ENCODE measurements around the gene NR3C1. TPM values are rescaled to one million over a fixed set of nuclear protein-coding genes. Genes with fewer than 3 reads are reported as not detected.

Gene NR3C1
- total RNA-seq, 1 donor from 2014 or later = 47.8 TPM

- Mint-ChIP-seq H3K4me3 (ENCODE audit: unreplicated experiment) (no peak overlapping the region), H3K9me3 (ENCODE audit: unreplicated experiment) (no peaks in the 10 kb centered on the region), H3K27me3 (ENCODE audit: unreplicated experiment) (no peaks in the 10 kb centered on the region), H3K4me1 (ENCODE audit: unreplicated experiment) (peaks cover 44% of the 10 kb centered on the region), H3K27ac (ENCODE audit: unreplicated experiment) (no peak overlapping the region), H3K36me3 (ENCODE audit: unreplicated experiment) (peaks cover 17% of the 10 kb centered on the region)
- no peak for DNase-seq (ENCODE audit: extremely low spot score, unreplicated experiment)
- no peak for TF ChIP-seq CTCF (IDR thresholded peaks at IDR 0.05)
Observed at GRCh38 chr5:143315929-143316328, 87.6 kb downstream of the NR3C1 start.

GRCh38 chr5:143315214-143315613, 88.3 kb downstream of the NR3C1 start:
- H3K27ac Mint-ChIP-seq (ENCODE audit: unreplicated experiment) = no peak overlapping the region
- no peaks in the 10 kb centered on the region for H3K9me3 Mint-ChIP-seq (ENCODE audit: unreplicated experiment)
- H3K4me3 Mint-ChIP-seq (ENCODE audit: unreplicated experiment) = no peak overlapping the region
- H3K27me3 Mint-ChIP-seq (ENCODE audit: unreplicated experiment) = no peaks in the 10 kb centered on the region
- H3K4me1 Mint-ChIP-seq (ENCODE audit: unreplicated experiment) = peaks cover 47% of the 10 kb centered on the region
- DNase-seq (ENCODE audit: extremely low spot score, unreplicated experiment) = no peak
- peaks cover 19% of the 10 kb centered on the region for H3K36me3 Mint-ChIP-seq (ENCODE audit: unreplicated experiment)
- TF ChIP-seq CTCF (IDR thresholded peaks at IDR 0.05) = no peak

GRCh38 chr5:143314659-143315058, 88.8 kb downstream of the NR3C1 start:
- Mint-ChIP-seq H3K4me3 (ENCODE audit: unreplicated experiment) (no peak overlapping the region), H3K4me1 (ENCODE audit: unreplicated experiment) (peaks cover 53% of the 10 kb centered on the region), H3K36me3 (ENCODE audit: unreplicated experiment) (peaks cover 25% of the 10 kb centered on the region), H3K27ac (ENCODE audit: unreplicated experiment) (peak overlapping the region; percentile 78), H3K9me3 (ENCODE audit: unreplicated experiment) (no peaks in the 10 kb centered on the region), H3K27me3 (ENCODE audit: unreplicated experiment) (no peaks in the 10 kb centered on the region)
- no peak for DNase-seq (ENCODE audit: extremely low spot score, unreplicated experiment)
- no peak for TF ChIP-seq CTCF (IDR thresholded peaks at IDR 0.05)

GRCh38 chr5:143314099-143314498, 89.4 kb downstream of the NR3C1 start:
- H3K36me3 Mint-ChIP-seq (ENCODE audit: unreplicated experiment) = peaks cover 30% of the 10 kb centered on the region
- TF ChIP-seq CTCF (IDR thresholded peaks at IDR 0.05) = no peak
- no peak overlapping the region for H3K4me3 Mint-ChIP-seq (ENCODE audit: unreplicated experiment)
- DNase-seq (ENCODE audit: extremely low spot score, unreplicated experiment) = no peak
- H3K27me3 Mint-ChIP-seq (ENCODE audit: unreplicated experiment) = no peaks in the 10 kb centered on the region
- H3K9me3 Mint-ChIP-seq (ENCODE audit: unreplicated experiment) = no peaks in the 10 kb centered on the region
- peaks cover 58% of the 10 kb centered on the region for H3K4me1 Mint-ChIP-seq (ENCODE audit: unreplicated experiment)
- peak overlapping the region; percentile 78 for H3K27ac Mint-ChIP-seq (ENCODE audit: unreplicated experiment)

GRCh38 chr5:143313298-143313852, 90.1 kb downstream of the NR3C1 start:
- no peak for DNase-seq (ENCODE audit: extremely low spot score, unreplicated experiment)
- Mint-ChIP-seq H3K9me3 (ENCODE audit: unreplicated experiment) (no peaks in the 10 kb centered on the region), H3K36me3 (ENCODE audit: unreplicated experiment) (peaks cover 38% of the 10 kb centered on the region), H3K27me3 (ENCODE audit: unreplicated experiment) (no peaks in the 10 kb centered on the region), H3K4me1 (ENCODE audit: unreplicated experiment) (peaks cover 64% of the 10 kb centered on the region), H3K4me3 (ENCODE audit: unreplicated experiment) (no peak overlapping the region), H3K27ac (ENCODE audit: unreplicated experiment) (peak overlapping the region; percentile 78)
- no peak for TF ChIP-seq CTCF (IDR thresholded peaks at IDR 0.05)

All from osteocyte (in vitro differentiated cells).